Neural progenitor cell (in vitro differentiated cells): ENCODE results near the gene ASXL2. TPM values are rescaled to one million over a fixed set of nuclear protein-coding genes. Genes with fewer than 3 reads are reported as not detected.

Experiments used
- DNase-seq: peaks from one replicate; pipeline ENCODE4 v3.0.0-alpha.2; 2016; ENCODE audit warnings: low spot score
- H2AFZ ChIP-seq: fragments of 200-600 bp; sonication (generic); replicated peaks from 2 replicates; pipeline ENCODE4 v1.6.1; 2016; ENCODE audit warnings: antibody characterized with exemption
- H3F3A ChIP-seq: fragments of 200-600 bp; sonication (generic); 2 replicates; pipeline ENCODE4 v1.6.1; 2016; ENCODE audit warnings: antibody characterized with exemption, low read depth
- H3K27ac ChIP-seq: fragments of 200-600 bp; sonication (generic); 2 replicates; pipeline ENCODE4 v1.5.1; 2016; ENCODE audit warnings: mild to moderate bottlenecking
- H3K27me3 ChIP-seq: fragments of 200-600 bp; sonication (generic); 2 replicates; pipeline ENCODE4 v1.6.1; 2016; ENCODE audit warnings: mild to moderate bottlenecking, moderate library complexity
- H3K36me3 ChIP-seq: fragments of 200-600 bp; sonication (generic); 2 replicates; pipeline ENCODE4 v1.5.1; 2016
- H3K4me1 ChIP-seq: fragments of 200-600 bp; sonication (generic); 2 replicates; pipeline ENCODE4 v1.6.1; 2016; ENCODE audit warnings: mixed run types
- H3K4me2 ChIP-seq: fragments of 200-600 bp; sonication (generic); 2 replicates; pipeline ENCODE4 v1.6.1; 2016
- H3K4me3 ChIP-seq: fragments of 200-600 bp; sonication (generic); 2 replicates; pipeline ENCODE4 v1.5.1; 2016
- H3K79me2 ChIP-seq: fragments of 200-600 bp; sonication (generic); 2 replicates; pipeline ENCODE4 v1.6.1; 2016; ENCODE audit warnings: low read depth
- H3K9ac ChIP-seq: fragments of 200-600 bp; sonication (generic); 2 replicates; pipeline ENCODE4 v1.6.1; 2016
- H3K9me3 ChIP-seq: fragments of 200-600 bp; sonication (generic); 2 replicates; pipeline ENCODE4 v1.5.1; 2016; ENCODE audit warnings: low read depth
- H4K20me1 ChIP-seq: fragments of 200-600 bp; sonication (generic); 2 replicates; pipeline ENCODE4 v1.6.1; 2016; ENCODE audit warnings: low read depth
- H3K27ac Mint-ChIP-seq: 3 replicates; pipeline ENCODE4 v1.8.0; 2021; ENCODE audit warnings: mixed read lengths
- H3K27me3 Mint-ChIP-seq: 2 replicates; pipeline ENCODE4 v1.8.0; 2022; ENCODE audit warnings: low read depth, mild to moderate bottlenecking, inconsistent platforms, moderate library complexity, mixed read lengths; ENCODE audit not compliant: insufficient read depth
- H3K36me3 Mint-ChIP-seq: 3 replicates; pipeline ENCODE4 v1.8.0; 2021; ENCODE audit warnings: mixed read lengths
- H3K4me1 Mint-ChIP-seq: 3 replicates; pipeline ENCODE4 v1.8.0; 2021; ENCODE audit warnings: mixed read lengths
- H3K4me3 Mint-ChIP-seq: 3 replicates; pipeline ENCODE4 v1.8.0; 2021; ENCODE audit warnings: mild to moderate bottlenecking, moderate library complexity, mixed read lengths
- H3K9me3 Mint-ChIP-seq: 3 replicates; pipeline ENCODE4 v1.8.0; 2020; ENCODE audit warnings: mixed read lengths
- EZH2 ChIP-seq: fragments of 200-600 bp; sonication (generic); IDR thresholded peaks from 2 replicates; pipeline ENCODE4 v1.6.1; 2017; ENCODE audit warnings: antibody characterized with exemption, mild to moderate bottlenecking, moderate library complexity
- EZH2phosphoT487 ChIP-seq: fragments of 200-600 bp; sonication (generic); IDR thresholded peaks from 2 replicates; pipeline ENCODE4 v1.6.1; 2017; ENCODE audit warnings: antibody characterized with exemption
- total RNA-seq: library from RNA; depleted of rRNA; stranded (reverse); fragments of >200 nt; gene quantifications from 2 replicates; pipeline ENCODE4 v1.2.3, GENCODE V29; 2015; ENCODE audit warnings: low replicate concordance
- TF ChIP-seq, protein P1 (sequence below): fragments of 200-600 bp; sonication (generic); IDR thresholded peaks from 2 replicates; pipeline ENCODE4 v1.5.1; 2017; ENCODE audit warnings: antibody characterized with exemption, mild to moderate bottlenecking

ASXL2 gene
- 8.7 and 9.8 TPM in 2 replicates for total RNA-seq

DNA sequence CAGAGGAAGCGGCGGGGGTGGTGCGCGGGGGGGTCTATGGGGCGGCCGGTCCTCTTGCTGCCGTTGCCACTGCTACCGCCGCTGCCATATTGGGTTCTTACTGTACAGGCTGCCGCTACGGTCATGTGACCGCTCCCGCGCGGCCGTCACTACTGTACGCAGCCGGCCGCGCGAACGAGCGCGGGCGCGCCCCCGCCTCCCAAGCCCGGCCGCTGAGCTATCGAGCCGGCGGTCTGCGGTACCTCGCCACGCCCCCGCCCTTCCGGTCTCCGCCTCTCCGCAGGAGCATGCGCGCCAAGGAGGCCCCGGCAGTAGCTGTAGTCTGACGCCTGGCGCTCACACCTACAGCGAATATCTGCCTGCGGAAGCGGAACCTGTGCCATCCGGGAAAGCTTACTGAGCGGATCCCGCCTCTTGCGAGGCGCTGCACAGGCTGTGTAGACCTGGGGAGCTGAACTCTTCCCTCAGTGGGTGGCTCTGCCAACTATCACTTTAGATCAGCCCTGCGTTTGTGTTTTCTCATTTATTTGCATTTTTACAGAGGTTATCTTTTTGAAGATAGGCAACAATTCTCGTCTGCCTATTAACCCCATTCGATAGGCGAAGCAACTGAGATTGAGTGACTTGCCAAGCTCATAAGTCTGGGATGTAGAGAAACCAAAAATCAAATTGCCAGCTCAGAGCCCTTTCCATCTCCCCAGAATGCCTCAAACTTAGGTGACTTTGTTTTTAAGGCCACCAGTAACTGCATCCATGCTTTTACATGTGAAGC is at the start of gene ASXL2:
ASXL2 (minus strand) TSS at position 127 of the 772 bp plus-strand sequence. CDS start 265 bp downstream, outside the sequence.
- H3K27ac ChIP-seq = peak within 1 kb of the TSS; percentile 57
- TF ChIP-seq EZH2 (no peak), EZH2phosphoT487 (no peak)
- TF ChIP-seq, protein P1, sequence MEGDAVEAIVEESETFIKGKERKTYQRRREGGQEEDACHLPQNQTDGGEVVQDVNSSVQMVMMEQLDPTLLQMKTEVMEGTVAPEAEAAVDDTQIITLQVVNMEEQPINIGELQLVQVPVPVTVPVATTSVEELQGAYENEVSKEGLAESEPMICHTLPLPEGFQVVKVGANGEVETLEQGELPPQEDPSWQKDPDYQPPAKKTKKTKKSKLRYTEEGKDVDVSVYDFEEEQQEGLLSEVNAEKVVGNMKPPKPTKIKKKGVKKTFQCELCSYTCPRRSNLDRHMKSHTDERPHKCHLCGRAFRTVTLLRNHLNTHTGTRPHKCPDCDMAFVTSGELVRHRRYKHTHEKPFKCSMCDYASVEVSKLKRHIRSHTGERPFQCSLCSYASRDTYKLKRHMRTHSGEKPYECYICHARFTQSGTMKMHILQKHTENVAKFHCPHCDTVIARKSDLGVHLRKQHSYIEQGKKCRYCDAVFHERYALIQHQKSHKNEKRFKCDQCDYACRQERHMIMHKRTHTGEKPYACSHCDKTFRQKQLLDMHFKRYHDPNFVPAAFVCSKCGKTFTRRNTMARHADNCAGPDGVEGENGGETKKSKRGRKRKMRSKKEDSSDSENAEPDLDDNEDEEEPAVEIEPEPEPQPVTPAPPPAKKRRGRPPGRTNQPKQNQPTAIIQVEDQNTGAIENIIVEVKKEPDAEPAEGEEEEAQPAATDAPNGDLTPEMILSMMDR = no peak

DNA sequence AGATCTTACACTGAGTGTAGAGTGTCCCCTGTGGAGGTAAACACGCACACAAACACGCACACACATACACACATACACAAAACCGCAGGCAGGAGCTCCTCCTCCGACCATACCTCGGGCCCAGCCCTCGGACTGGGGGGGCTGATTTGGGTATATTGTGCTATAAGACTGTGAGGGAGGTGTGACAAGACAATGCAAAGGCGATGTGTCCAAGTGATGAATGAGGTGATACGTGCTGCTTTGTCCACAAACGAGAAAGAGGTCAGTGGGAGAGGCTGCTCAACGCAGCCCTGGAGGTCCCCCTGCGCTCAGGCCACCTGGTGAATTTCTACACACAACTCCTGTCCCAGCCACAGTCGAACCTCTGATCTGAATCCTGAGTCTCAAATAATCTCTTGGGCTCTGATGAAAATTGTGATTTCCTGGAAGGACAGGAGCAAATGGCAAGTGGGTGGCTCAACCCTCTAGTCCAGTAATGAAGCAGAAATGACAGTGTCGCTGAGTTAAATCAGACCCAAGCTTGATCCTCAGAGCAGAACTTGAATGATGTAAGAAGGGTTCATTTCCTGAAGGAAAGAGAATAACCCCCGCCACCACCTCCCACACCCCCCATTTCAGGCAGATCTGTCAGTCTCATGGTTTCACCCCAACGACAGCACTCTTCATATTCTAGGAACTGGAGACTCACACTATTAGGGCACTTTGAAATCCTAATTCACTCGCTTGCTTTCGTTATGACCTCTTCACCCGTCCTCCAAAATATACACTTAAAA is 48.9 kb upstream of the ASXL2 start:
- Histone ChIP-seq H3K4me1 (no peaks in the 10 kb centered on the region), H3K36me3 (no peaks in the 10 kb centered on the region), H2AFZ (no peak overlapping the region), H3K4me3 (no peak overlapping the region), H3K4me2 (no peak overlapping the region), H3K9me3 (no peaks in the 10 kb centered on the region), H3K27ac (no peak overlapping the region), H3K9ac (no peak overlapping the region), H3K27me3 (no peaks in the 10 kb centered on the region), H3K79me2 (no peaks in the 10 kb centered on the region), H3F3A (no peaks in the 10 kb centered on the region), H4K20me1 (no peaks in the 10 kb centered on the region)
- Mint-ChIP-seq H3K36me3 (peaks cover 17% of the 10 kb centered on the region), H3K9me3 (no peaks in the 10 kb centered on the region), H3K4me1 (no peaks in the 10 kb centered on the region), H3K27ac (no peak overlapping the region), H3K27me3 (peaks cover 4% of the 10 kb centered on the region), H3K4me3 (no peak overlapping the region)
- TF ChIP-seq EZH2 (no peak), EZH2phosphoT487 (no peak)
- TF ChIP-seq, protein P1 = no peak
- no peak for DNase-seq

More for the DNA sequence above, at the start of gene ASXL2:
- DNase-seq = peak; percentile 99
- Mint-ChIP-seq H3K4me1 (peaks cover 10% of the 10 kb centered on the region), H3K36me3 (no peaks in the 10 kb centered on the region), H3K4me3 (peak within 1 kb of the TSS; percentile 97), H3K27ac (peak within 1 kb of the TSS; percentile 77), H3K9me3 (no peaks in the 10 kb centered on the region), H3K27me3 (no peaks in the 10 kb centered on the region)
- peak within 1 kb of the TSS; percentile 76 for H3K9ac ChIP-seq
- peak within 1 kb of the TSS; percentile 84 for H3K4me3 ChIP-seq
- H3K4me2 ChIP-seq = peak within 1 kb of the TSS; percentile 94
- H3K36me3 ChIP-seq = no peaks in the 10 kb centered on the region
- H3K27me3 ChIP-seq = peaks cover 38% of the 10 kb centered on the region
- H3K9me3 ChIP-seq = no peaks in the 10 kb centered on the region
- peaks cover 10% of the 10 kb centered on the region for H4K20me1 ChIP-seq
- H3K79me2 ChIP-seq = peaks cover 46% of the 10 kb centered on the region
- H2AFZ ChIP-seq = peak within 1 kb of the TSS; percentile 84
- H3F3A ChIP-seq = peaks cover 22% of the 10 kb centered on the region
- H3K4me1 ChIP-seq = peaks cover 13% of the 10 kb centered on the region

DNA sequence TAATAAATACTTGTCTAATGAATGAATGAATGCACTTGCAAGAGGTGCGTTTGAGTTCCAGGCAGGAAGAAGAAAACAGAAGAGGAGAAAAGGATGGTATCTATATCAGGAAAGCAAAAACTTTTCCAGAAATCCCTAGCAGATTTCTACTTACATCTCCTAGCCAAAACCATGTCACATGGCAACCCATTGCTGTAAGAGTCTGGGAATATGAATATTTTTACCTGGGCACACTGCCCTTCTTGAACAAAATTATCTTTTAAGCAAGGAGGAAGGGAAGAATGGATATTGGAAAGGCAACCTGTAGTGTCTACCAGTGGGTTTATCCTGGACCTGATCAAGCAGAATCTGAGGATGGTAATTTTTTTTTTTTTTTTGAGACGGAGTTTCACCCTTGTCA is 44.2 kb upstream of the ASXL2 start:
- no peaks in the 10 kb centered on the region for H4K20me1 ChIP-seq
- Mint-ChIP-seq H3K27ac (no peak overlapping the region), H3K4me1 (no peaks in the 10 kb centered on the region), H3K36me3 (peaks cover 6% of the 10 kb centered on the region), H3K27me3 (peaks cover 2% of the 10 kb centered on the region), H3K4me3 (no peak overlapping the region), H3K9me3 (no peaks in the 10 kb centered on the region)
- no peak overlapping the region for H3K27ac ChIP-seq
- no peaks in the 10 kb centered on the region for H3F3A ChIP-seq
- no peak overlapping the region for H3K4me2 ChIP-seq
- no peak for DNase-seq
- no peaks in the 10 kb centered on the region for H3K9me3 ChIP-seq
- H3K36me3 ChIP-seq = no peaks in the 10 kb centered on the region
- H3K9ac ChIP-seq = no peak overlapping the region
- H3K4me1 ChIP-seq = no peaks in the 10 kb centered on the region
- TF ChIP-seq EZH2phosphoT487 (no peak), EZH2 (no peak)
- TF ChIP-seq, protein P1 = no peak
- no peaks in the 10 kb centered on the region for H3K27me3 ChIP-seq
- H3K79me2 ChIP-seq = no peaks in the 10 kb centered on the region
- H2AFZ ChIP-seq = no peak overlapping the region
- no peak overlapping the region for H3K4me3 ChIP-seq
